ENCODE data around the gene FLG2.
"Not testable (repeated sequence)": the region's sequence is repeated elsewhere in the genome, so short reads cannot be mapped to it uniquely, and the experiment has no call there.

DNA sequence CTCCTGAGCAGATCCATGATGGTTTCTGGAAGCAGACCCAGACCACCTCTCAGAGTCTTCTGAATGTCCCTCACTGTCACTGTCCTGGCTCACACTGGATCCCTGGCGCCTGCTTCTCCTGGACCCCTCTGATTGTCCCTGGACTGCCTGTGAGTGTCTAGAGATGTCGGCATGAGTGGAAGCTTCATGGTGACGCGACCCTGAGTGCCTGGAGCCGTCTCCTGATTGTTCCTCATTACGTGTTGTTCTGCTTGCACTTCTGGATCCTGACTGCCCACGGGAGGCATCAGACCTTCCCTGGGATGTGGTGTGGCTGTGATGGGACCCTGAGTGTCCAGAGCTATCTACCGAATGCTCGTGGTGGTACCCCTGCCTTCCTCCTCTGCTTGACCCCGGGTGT, 53.7 kb downstream of the FLG2 start:
- TF ChIP-seq POLR2A, POLR2AphosphoS5 (IDR thresholded peaks at IDR 0.05): not testable (repeated sequence)

Data from prostate gland (tissue), 1 donor.